Natural killer cell (primary cell): Measurements from ENCODE around the gene PPP1R15B. TPM values are rescaled to one million over a fixed set of nuclear protein-coding genes. Genes with fewer than 3 reads are reported as not detected.

Experiments
- ATAC-seq, 3 donors: fragments of 150-1000 bp in 2 of 3; fragments of 200-7000 bp in 1 of 3; cut with Tn5 transposase; 1 replicate in 1 of 3; 2 replicates in 2 of 3; pipeline ENCODE4 v1.10.0; 2021; ENCODE audit warnings: mild to moderate bottlenecking in 2 of 3, moderate library complexity in 2 of 3
- DNase-seq, 2 donors: peaks; one replicate each; pipeline versions ENCODE4 v3.0.0 to v3.0.0-alpha.2; 2013 to 2021; ENCODE audit warnings: mixed read lengths in 1 of 2
- H3K27ac ChIP-seq: one replicate; pipeline ENCODE4 v1.5.1; 2013; ENCODE audit warnings: mild to moderate bottlenecking, low read length
- H3K27me3 ChIP-seq: one replicate; pipeline ENCODE4 v1.6.1; 2013; ENCODE audit warnings: low read length; ENCODE audit not compliant: control insufficient read depth, insufficient read depth
- H3K36me3 ChIP-seq: one replicate; pipeline ENCODE4 v1.6.1; 2013; ENCODE audit warnings: low read length; ENCODE audit not compliant: control insufficient read depth, insufficient read depth
- H3K4me1 ChIP-seq: one replicate; pipeline ENCODE4 v1.6.1; 2013; ENCODE audit warnings: low read length; ENCODE audit not compliant: control insufficient read depth, insufficient read depth
- H3K4me3 ChIP-seq: one replicate; pipeline ENCODE4 v1.5.1; 2013; ENCODE audit warnings: low read length
- H3K9me3 ChIP-seq: one replicate; pipeline ENCODE4 v1.6.1; 2013; ENCODE audit warnings: low read length; ENCODE audit not compliant: control insufficient read depth, insufficient read depth
- H3K27ac Mint-ChIP-seq, 2 donors: one replicate each; pipeline ENCODE4 v1.8.0; 2022; ENCODE audit warnings: mild to moderate bottlenecking in 2 of 2, mixed read lengths in 2 of 2, moderate library complexity in 1 of 2
- H3K27me3 Mint-ChIP-seq, 2 donors: one replicate each; pipeline ENCODE4 v1.8.0; 2022; ENCODE audit warnings: low read depth in 2 of 2, mixed read lengths in 2 of 2
- H3K36me3 Mint-ChIP-seq: one replicate; pipeline ENCODE4 v1.8.0; 2022; ENCODE audit warnings: mixed read lengths
- H3K4me1 Mint-ChIP-seq, 2 donors: one replicate each; pipeline ENCODE4 v1.8.0; 2022; ENCODE audit warnings: mixed read lengths in 2 of 2
- H3K4me3 Mint-ChIP-seq: one replicate; pipeline ENCODE4 v1.8.0; 2022; ENCODE audit warnings: mild to moderate bottlenecking, moderate library complexity, mixed read lengths
- H3K9me3 Mint-ChIP-seq, 2 donors: one replicate each; pipeline ENCODE4 v1.8.0; 2022; ENCODE audit warnings: mixed read lengths in 2 of 2
- CTCF ChIP-seq: fragments of 200-600 bp; IDR thresholded peaks from one replicate; pipeline ENCODE4 v1.8.0; 2022; ENCODE audit warnings: antibody characterized with exemption
- WGBS: methylation state at CpG from one replicate; pipeline ENCODE4 v1.1.7; 2013; ENCODE audit warnings: missing lambda C conversion rate; ENCODE audit not compliant: insufficient coverage; 5-methylcytosine and 5-hydroxymethylcytosine counted together
- intact Hi-C: fragments of 100-400 bp; cut with micrococcal nuclease; formaldehyde crosslinking; loops from one replicate; pipeline ENCODE4 v1.14.2; 2022
- total RNA-seq, 4 donors: library from RNA; stranded (reverse); fragments of 120-200 nt in 1 of 4; gene quantifications; one replicate each; pipeline versions ENCODE4 v1.2.3 to v1.2.4, GENCODE V29; 2013 to 2022

Gene PPP1R15B
- total RNA-seq, 3 donors from 2014 or later (not counting 1 experiment from before 2014, with no cell fraction given): 174 to 236 (median 222) TPM

DNA sequence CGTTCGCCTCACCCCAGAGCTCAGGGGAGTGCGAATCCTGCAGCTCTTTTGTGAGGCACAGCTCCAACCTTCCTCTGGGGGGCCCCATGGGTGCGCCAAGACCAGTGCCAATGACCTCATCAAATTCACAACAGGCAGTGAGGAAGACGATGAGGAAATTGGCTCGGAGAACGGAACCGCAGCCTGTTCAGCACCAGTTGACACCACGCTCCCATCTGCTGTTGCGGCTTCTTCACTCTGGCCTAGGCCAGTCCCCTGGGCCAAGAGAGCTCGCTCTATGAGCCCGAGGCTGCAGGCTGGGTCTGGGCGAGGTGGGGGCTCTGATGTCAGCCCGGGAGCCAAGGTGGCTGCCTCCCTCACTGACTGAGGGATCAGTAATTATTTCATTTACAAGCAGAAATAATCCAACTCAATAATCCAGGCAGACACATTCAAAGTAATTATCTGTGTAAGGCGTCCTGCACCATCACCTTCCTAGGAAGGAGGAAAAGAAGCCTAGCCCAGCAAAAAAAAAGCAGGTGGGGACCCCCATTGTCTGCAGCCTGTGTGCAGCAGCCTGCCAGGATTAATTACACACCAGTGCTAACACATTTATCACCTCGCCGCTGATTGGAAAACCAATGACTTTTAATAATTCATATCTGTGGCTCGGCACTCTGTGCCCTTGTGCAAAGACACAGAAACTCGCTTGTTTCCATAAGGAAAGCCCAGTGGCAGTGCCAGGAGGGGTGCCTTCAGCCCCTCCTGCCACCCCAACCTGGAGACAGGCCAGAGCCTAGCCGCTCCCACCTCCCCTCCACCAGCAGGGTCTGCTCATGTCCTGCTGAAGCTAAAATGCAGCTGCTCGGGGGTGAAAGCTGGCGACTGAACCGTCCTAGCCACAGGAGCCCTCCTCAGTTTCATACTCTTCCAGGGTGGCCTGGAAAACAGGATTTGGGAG is 53.8 kb downstream of the PPP1R15B start:
- Histone ChIP-seq H3K9me3 (no peaks in the 10 kb centered on the region), H3K27me3 (peaks cover 4% of the 10 kb centered on the region), H3K27ac (no peak overlapping the region), H3K36me3 (no peaks in the 10 kb centered on the region), H3K4me1 (peaks cover 3% of the 10 kb centered on the region), H3K4me3 (no peak overlapping the region)
- TF ChIP-seq CTCF: no peak
- DNase-seq (no peak), ATAC-seq (peak in 2 of 3 donors; percentile 33 to 38)
- WGBS: 53% methylated on average over 23 of the region's 23 CpGs
- no peaks in the 10 kb centered on the region for H3K9me3 Mint-ChIP-seq
- intact Hi-C loops: no loop called here
- H3K4me1 Mint-ChIP-seq: no peaks in the 10 kb centered on the region
- H3K4me3 Mint-ChIP-seq: no peak overlapping the region
- no peak overlapping the region for H3K27ac Mint-ChIP-seq
- no peaks in the 10 kb centered on the region for H3K36me3 Mint-ChIP-seq
- peaks cover 5 to 10% of the 10 kb centered on the region in 2 donors for H3K27me3 Mint-ChIP-seq

- intact Hi-C loops: no loop called here
- Mint-ChIP-seq H3K9me3 (no peaks in the 10 kb centered on the region), H3K27me3 (peaks cover 5 to 10% of the 10 kb centered on the region in 2 donors), H3K27ac (no peak overlapping the region), H3K36me3 (no peaks in the 10 kb centered on the region), H3K4me3 (no peak overlapping the region), H3K4me1 (no peaks in the 10 kb centered on the region)
- no peak overlapping the region for H3K4me3 ChIP-seq
- no peak for DNase-seq
- ATAC-seq: no peak
- no peaks in the 10 kb centered on the region for H3K9me3 ChIP-seq
- H3K36me3 ChIP-seq: no peaks in the 10 kb centered on the region
- 66% methylated on average over 3 of the region's 4 CpGs for WGBS
- no peak overlapping the region for H3K27ac ChIP-seq
- no peaks in the 10 kb centered on the region for H3K4me1 ChIP-seq
- peaks cover 4% of the 10 kb centered on the region for H3K27me3 ChIP-seq
- no peak for TF ChIP-seq CTCF
Observed at GRCh38 chr1:204356997-204357396, 54.6 kb downstream of the PPP1R15B start.

- H3K27ac ChIP-seq: no peak overlapping the region
- no peak for DNase-seq
- no peak overlapping the region for H3K27ac Mint-ChIP-seq
- no peaks in the 10 kb centered on the region for H3K36me3 Mint-ChIP-seq
- H3K4me3 Mint-ChIP-seq: no peak overlapping the region
- peaks cover 5 to 13% of the 10 kb centered on the region in 2 donors for H3K27me3 Mint-ChIP-seq
- no peaks in the 10 kb centered on the region for H3K9me3 ChIP-seq
- H3K4me3 ChIP-seq: no peak overlapping the region
- WGBS: 91% methylated on average over 2 of the region's 4 CpGs
- intact Hi-C loops: no loop called here
- no peak for ATAC-seq
- H3K36me3 ChIP-seq: no peaks in the 10 kb centered on the region
- no peaks in the 10 kb centered on the region for H3K9me3 Mint-ChIP-seq
- peaks cover 4% of the 10 kb centered on the region for H3K27me3 ChIP-seq
- H3K4me1 Mint-ChIP-seq: no peaks in the 10 kb centered on the region
- no peak for TF ChIP-seq CTCF
- H3K4me1 ChIP-seq: peaks cover 4% of the 10 kb centered on the region
Observed at GRCh38 chr1:204355913-204356312, 55.7 kb downstream of the PPP1R15B start.
